Raji (cell line): ENCODE results near the gene NKAIN2.

Experiments used
- POLR2A ChIP-seq: IDR thresholded peaks from 2 replicates; pipeline ENCODE4 v1.6.1; 2011; ENCODE audit warnings: low read depth, low read length, control low read depth; ENCODE audit not compliant: insufficient read depth

Gene NKAIN2

DNA sequence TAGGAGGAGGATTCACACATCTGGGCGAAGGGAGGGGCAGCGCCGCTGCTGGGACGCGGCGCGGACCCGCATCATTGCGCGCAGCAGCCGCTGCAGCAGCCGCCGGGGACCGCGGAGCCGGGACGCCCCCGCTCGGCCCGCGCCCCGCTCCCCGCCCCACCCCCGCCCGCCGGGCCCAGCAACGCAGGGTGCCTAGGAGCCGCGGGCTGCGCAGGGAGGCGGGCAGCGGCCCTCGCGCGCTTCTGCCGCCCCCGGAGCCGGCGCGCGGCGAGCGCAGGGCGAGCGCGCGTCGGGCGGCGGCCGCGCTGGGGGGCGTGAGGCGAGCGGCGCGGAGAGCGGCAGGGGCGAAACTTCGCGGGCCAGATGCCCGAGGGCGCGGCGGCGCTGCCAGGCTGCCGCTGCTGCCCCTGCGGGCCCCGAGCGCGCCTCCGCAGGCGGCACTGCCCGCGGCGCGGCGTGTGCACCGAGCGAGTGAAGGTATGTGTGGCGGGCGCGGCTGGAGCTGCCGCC lies at the start of gene NKAIN2:
Gene NKAIN2, plus strand, starts transcription at position 362 of the 510 bp plus-strand sequence.
- TF ChIP-seq POLR2A: no peak

DNA sequence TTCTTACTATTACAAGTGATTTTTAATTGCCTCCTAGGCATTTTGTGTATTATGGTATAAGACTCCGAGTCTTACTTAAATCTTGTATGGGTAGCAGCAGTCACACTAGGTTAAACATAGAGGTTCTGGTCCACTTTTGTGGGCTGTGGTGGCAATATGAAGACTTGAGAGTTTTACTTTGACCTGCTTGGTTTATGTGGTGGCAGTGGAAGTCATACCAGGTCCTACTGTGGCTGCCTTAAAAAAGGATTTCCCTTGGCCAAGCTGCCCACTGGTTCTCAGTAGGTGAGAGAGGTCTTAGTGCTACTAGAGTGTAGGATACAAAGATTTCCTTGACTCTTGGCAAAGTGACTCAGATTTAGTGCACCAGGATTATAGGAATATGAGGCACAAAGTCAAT lies 44.2 kb upstream of the NKAIN2 start:
- no peak for TF ChIP-seq POLR2A

DNA sequence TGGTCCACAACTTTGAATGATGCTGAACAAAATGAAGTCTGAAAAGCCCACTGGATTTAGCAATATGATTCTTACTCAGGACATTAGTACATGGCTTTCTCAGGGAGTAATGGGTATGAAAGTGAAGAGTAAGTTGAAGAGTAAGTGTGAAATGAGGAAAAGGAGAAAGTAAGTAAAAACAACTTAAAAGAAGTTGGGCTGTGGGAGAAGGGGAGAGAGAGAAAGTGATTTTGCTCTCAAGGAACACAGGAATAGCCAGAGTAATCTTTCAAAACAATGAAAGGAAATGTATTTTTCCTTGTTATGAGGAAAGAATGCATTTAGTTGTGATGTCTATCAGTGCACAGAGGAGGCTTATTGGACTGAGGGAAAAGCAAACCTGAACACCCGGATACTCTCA lies 39.8 kb upstream of the NKAIN2 start:
- no peak for TF ChIP-seq POLR2A

DNA sequence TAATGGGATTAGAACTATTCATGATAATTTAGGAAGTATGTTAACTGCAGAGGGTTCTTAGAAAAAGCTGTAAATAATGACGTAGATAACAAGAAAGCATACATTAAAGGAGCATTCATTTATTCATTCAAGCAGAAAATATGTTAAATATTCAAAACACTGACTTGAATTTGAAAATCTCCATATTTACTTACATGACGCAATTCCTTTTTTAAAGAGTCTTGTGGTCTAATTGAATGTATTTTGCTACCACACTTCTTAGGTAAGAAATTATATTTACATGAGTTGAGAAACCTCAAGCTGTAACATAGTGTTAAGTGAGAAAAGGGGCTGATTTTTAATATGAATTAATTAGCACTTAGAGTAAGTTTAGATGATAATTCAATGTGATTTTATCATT lies 38.9 kb upstream of the NKAIN2 start:
- no peak for TF ChIP-seq POLR2A

DNA sequence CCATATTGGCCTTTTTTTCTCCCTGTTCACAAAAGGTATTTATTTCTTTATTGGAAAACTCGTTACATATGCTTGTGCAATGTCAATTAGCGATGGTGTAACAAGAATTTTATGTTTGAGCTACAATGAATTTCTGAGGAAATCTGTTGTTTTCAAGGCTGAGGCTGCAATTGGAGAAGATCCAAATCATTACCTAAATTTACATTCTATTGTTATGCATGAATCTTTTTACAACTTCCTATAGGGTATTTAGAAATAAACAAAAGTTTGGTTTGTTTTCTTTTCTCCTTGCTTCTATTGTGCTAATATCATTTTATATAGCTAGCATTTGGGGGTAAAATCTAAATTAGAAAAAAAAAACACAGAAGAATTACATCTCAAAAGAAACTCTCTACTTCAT lies 34.7 kb upstream of the NKAIN2 start:
- TF ChIP-seq POLR2A: no peak

DNA sequence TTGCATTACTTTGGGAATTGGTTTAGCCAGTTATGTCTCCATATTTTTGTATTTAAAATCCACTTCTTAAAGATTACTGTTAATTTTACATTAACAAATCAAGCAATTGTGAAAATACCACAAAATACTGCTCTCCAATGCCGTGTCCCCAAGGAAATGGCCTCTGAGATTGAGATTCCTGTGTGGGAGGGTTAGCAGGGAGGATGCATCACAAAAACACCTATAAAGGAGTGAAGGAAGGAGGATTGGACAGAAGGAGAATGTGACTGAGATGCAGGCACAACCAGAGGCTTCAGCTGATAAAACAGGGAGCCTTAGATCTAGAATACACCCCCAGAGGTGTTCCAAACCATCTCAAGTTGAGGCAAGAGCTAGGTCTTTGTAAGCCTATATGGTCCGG lies 34.2 kb upstream of the NKAIN2 start:
- TF ChIP-seq POLR2A: no peak

DNA sequence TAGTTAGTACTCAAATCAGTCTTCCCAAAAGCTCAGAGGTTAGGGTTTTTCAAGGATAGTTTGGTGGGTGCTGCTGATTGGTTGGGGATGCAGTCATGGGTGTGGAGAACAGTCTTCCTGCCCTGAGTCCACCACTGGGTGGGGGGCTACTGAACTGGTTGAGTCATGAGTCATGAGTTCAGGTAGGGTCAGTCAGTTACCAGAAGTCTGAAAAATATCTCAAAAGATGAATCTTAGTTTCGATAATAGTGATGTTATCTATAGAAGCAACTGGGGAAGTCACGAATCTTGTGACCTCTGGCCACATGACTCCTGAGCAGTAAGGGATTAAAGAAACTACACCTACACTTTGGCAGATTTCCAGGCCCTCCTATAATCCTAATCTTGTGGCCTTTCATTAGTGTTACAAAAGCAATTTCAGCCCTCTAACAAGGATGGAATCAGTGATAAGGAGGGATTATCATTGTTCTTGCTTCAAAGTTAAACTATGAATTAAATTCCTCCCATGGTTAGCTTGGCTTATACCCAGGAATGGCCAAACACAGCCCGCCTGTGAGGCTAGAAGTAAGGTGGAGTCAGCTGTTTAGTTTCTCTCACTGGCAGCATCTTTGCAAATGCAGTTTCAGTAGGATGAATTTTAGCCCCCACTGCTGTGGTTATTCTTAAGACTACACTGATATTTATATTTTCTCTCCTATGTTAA lies 33.3 kb upstream of the NKAIN2 start:
- TF ChIP-seq POLR2A: no peak

DNA sequence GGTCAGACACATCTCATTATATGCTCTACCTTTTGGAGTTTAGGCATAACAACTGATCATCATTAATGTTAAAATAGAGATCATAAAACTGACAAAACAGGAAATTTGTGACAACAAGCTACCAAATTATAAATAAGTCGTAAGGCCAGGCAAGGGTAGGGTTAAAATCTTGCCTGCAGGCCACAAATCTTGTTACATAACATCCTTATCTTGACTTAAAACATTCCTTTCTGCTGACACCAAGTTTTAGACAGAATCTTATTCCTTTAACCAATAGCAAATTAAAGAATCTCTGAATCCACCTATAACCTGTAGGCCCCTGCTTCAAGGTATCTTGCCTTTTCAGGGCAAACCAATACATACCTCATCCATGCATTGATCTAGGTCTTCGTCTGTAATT lies 32.5 kb upstream of the NKAIN2 start:
- no peak for TF ChIP-seq POLR2A

DNA sequence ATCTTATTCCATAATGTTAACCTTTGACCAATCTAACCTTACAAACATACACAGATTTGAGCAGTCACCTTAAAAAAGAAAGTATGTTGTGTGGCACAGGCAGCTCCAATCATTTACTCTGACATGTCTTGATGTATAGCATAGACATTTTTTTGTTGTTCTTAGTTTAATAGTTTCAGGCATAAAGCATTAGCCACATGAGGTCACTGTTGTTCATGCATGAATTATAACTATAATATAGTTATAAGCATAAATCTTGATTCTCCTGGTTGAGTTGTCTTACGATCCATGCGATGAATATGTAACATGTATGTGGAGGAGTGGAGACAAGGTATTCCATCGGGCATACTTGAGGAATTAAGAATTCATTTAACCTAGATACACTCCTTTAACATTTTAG lies 26.1 kb upstream of the NKAIN2 start:
- TF ChIP-seq POLR2A: no peak

DNA sequence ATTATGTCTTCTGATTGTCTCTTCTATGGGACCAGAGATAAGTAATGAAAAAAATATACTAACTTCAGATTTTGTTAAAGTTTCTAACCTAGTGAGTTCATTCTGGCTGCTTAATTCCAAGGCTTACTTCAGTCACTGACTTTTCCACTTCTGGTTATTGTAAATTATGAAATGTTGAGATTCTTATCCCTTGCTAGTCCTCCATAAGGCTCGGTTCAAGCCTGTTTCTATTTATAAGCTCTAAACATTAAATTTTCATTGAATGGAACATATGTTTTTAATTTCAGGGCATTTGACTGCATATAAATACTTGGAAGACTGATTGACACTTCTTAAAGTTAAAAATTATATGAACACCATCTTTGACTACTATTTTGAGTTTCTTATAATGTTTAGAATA lies 23.6 kb upstream of the NKAIN2 start:
- TF ChIP-seq POLR2A: no peak

DNA sequence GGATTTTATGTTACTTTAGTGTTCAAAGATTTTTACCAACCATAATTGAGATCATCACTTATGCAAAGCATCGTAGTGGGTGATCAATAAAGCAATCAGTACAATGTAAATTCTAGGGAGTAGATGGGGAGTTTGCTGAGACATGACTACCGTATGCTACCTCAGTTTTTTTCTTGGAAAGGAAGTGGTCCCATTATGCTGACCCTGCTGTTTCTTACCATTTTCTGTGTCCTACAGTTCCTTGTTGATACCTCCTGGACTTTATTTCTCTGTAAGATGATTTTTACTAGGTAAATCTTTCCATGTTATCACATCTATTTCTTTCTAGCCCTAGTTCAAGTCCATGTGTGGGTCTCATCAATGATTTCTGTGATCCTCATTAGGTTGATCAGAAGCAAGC lies 19.3 kb upstream of the NKAIN2 start:
- TF ChIP-seq POLR2A: no peak

DNA sequence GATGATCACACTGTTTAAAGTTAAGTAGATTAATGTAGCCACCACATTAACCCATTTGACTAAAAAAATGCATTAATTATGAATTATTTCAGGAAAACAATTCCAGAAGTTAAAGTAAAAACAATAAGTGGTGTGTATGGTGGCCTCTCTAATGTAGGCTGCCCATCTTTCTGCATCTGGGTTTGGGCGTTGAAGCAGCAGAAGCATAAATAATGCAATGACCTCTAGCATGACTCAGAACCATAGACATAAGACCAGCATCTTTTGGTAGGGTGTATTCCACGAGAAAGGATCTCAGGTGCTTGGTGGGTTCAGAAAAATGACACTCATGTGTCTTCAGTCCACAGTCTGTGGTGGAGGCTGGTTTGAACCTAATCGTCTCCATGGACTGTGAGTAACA lies 18.6 kb upstream of the NKAIN2 start:
- TF ChIP-seq POLR2A: no peak

DNA sequence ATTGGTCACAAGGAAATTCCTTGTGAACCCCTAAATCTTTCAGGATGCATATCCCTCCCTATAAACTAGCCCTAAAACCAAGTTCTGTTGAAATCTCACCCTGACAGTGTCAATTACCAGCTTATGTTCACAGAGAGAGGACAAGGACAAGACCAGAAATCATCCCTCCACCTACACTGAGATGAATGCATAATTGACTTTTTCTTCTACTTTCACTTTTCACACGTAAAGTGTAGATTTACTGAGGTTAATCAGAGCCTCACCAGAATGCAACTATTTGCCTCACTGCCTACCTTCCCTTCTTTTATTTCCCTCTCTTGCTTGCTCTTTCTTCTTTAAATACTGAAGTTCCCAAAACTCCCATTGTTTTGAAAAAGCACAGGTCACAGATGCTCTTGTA lies 15.3 kb upstream of the NKAIN2 start:
- TF ChIP-seq POLR2A: no peak

DNA sequence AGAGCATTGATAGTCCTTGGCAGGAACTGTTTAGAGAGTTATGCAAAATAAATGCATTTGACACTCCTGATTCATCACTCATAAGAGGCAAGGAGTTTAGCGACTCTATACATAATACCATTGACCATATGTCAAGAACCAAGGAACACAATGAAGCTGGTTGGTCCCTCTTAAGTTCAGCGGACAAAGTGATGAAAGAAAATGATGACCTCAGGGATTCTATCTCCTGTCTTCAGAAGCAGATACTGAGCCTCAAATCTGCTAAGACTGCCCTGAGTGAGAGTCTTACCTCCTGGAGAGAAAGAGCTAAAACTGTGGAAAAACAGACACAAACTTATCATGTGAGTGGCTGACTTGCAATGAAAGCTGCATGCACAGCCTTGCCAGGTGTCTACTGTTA lies 9.5 kb upstream of the NKAIN2 start:
- TF ChIP-seq POLR2A: no peak

DNA sequence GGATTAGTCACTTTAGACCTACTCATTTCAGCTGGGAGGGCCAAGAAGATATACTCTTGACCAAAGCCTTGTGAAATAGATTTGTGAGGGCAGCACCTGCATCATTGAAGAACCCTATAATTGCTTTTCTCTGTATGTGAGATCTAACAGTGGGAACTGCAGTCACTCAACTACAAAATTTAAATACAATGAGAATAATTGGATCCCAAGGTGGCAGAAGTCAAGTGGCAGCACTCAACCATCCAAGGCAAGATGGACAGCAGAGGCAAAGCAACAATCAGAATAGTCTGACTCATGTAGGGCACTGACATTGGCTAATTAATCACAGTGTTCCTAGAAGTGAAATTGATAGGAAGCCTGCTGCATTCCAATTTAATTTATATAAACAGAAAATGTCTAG lies 8.9 kb upstream of the NKAIN2 start:
- no peak for TF ChIP-seq POLR2A

DNA sequence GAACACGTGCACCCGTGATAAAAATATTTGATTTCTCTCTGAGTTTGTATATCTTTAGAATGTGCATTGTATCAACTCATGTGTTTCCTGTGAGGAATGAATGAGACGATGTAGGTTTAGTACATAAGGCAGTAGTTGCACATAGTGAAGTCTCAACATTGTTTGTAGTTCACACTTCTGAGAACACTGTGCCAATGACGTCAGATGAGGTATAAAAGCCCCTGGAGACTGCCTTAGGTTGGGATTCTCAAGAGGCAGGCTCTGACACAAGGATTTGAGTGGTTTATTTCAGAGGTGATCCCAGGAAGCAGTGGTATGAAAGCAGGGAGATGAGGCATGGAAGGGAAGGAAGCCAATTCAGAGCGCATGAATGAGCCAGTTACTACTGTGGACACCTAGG lies 2.6 kb upstream of the NKAIN2 start:
- TF ChIP-seq POLR2A: no peak

DNA sequence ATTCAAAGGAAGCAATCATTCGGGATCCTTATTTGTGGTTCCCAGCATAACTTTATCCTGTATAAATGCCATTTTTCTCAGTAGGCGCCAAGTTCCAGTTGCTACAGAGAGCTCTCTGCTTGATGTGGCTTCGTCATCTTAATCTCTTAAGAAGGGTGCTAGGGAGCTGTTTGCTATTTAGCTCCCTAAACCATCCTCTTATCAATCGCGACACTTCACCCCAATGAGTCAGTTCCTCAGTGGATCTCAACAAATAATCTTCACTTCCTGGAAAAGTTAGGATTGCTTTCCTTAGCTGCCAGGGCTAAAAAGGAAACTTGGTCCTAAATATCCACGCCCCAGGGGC lies 1.3 kb upstream of the NKAIN2 start:
- no peak for TF ChIP-seq POLR2A
